Activated naive CD4-positive, alpha-beta T cell treated with anti-CD3 and anti-CD28 coated beads for 36 hours (primary cell): Measurements from ENCODE around the gene MTCH1. TPM values are rescaled to one million over a fixed set of nuclear protein-coding genes. Genes with fewer than 3 reads are reported as not detected.

Experiments used
- CTCF ChIA-PET: fragments of 350-600 bp; sonication (Branson Sonifier 250); formaldehyde crosslinking; loops from one replicate; lab custom pipeline; 2021; ENCODE audit warnings: antibody characterized with exemption; lab: Charles Lee
- DNase-seq: peaks from one replicate; pipeline ENCODE4 v3.0.0-alpha.2; 2020
- H3K27ac Mint-ChIP-seq: one replicate; pipeline ENCODE4 v1.8.0; 2021; ENCODE audit warnings: mild to moderate bottlenecking, mixed read lengths
- H3K27me3 Mint-ChIP-seq: one replicate; pipeline ENCODE4 v1.8.0; 2021; ENCODE audit warnings: low read depth, mixed read lengths
- H3K36me3 Mint-ChIP-seq: one replicate; pipeline ENCODE4 v1.8.0; 2021; ENCODE audit warnings: low read depth, mixed read lengths
- H3K4me1 Mint-ChIP-seq: one replicate; pipeline ENCODE4 v1.8.0; 2021; ENCODE audit warnings: low read depth, mixed read lengths
- H3K4me3 Mint-ChIP-seq: one replicate; pipeline ENCODE4 v1.8.0; 2021; ENCODE audit warnings: mild to moderate bottlenecking, moderate library complexity, mixed read lengths
- H3K9me3 Mint-ChIP-seq: one replicate; pipeline ENCODE4 v1.8.0; 2021; ENCODE audit warnings: mixed read lengths
- intact Hi-C: fragments of 100-400 bp; cut with micrococcal nuclease; formaldehyde crosslinking; loops from one replicate; pipeline ENCODE4 v1.15.1; 2023
- total RNA-seq, 2 experiments: library from RNA; stranded (reverse); gene quantifications; one replicate each; pipeline ENCODE4 v1.2.3, GENCODE V29; 2021

MTCH1 gene
- total RNA-seq, 2 experiments from 2014 or later = 97.4 to 101 TPM

DNA sequence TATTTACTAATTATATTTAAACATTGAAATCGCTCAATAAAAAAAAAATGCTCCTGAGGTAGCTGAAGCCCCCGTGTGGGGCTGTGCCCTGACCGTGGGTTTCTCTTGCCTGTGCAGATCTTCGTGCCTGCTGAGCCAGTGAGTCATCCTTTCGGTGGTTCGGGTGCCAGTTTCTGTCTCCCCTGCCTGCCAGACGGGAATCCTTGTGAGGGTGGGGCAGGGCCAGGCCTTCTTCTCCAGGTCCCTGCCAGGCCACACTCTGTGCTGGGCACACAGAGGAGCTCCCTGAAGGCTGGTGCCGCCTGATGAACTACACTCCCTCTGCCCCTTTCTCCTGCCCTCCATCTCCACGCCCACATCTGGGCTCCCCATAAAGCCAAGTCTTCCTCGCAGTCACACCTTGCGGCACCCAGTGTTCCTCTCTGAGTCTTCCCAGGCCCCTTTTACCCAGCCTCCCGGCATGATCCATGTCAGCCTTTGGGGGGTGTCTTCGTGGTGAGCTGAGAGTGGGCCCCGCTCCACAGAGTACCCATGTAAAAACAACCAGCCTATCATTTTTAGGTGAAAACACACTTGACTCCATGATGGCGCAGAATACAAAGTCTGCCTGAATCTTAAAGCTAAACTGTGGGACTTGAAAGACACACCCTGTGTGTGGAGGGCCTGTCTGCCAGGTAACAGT, 38.8 kb upstream of the MTCH1 start:
- Mint-ChIP-seq H3K9me3 (no peaks in the 10 kb centered on the region), H3K4me1 (peaks cover 53% of the 10 kb centered on the region), H3K36me3 (no peaks in the 10 kb centered on the region), H3K27me3 (no peaks in the 10 kb centered on the region), H3K4me3 (no peak overlapping the region), H3K27ac (peak overlapping the region; percentile 73)
- peak; percentile 82 for DNase-seq
- CTCF ChIA-PET = interaction anchor here (0.6 to 23.0 kb wide), 5 partner anchors 24 to 184 kb away, joined by 3 to 704 read pairs (median 161); partner anchors contain the start of gene PIM1
- intact Hi-C loops = loop anchor here (5.0 kb wide), 1 partner anchor 408 kb away; the partner anchor contains the start of gene CMTR1

- Mint-ChIP-seq H3K27ac (peak overlapping the region; percentile 65), H3K4me1 (peaks cover 61% of the 10 kb centered on the region), H3K36me3 (no peaks in the 10 kb centered on the region), H3K9me3 (no peaks in the 10 kb centered on the region), H3K4me3 (no peak overlapping the region), H3K27me3 (no peaks in the 10 kb centered on the region)
- CTCF ChIA-PET = interaction anchor here (0.6 to 23.0 kb wide), 29 partner anchors 8 to 293 kb away, joined by 3 to 704 read pairs (median 5); partner anchors contain the start of genes C6orf89, PIM1, TBC1D22B and TMEM217
- intact Hi-C loops = loop anchor here (5.0 kb wide), 1 partner anchor 410 kb away; the partner anchor contains the start of gene CMTR1
- DNase-seq = no peak
Measured at GRCh38 chr6:37022135-37022863, 36.3 kb upstream of the MTCH1 start.

DNA sequence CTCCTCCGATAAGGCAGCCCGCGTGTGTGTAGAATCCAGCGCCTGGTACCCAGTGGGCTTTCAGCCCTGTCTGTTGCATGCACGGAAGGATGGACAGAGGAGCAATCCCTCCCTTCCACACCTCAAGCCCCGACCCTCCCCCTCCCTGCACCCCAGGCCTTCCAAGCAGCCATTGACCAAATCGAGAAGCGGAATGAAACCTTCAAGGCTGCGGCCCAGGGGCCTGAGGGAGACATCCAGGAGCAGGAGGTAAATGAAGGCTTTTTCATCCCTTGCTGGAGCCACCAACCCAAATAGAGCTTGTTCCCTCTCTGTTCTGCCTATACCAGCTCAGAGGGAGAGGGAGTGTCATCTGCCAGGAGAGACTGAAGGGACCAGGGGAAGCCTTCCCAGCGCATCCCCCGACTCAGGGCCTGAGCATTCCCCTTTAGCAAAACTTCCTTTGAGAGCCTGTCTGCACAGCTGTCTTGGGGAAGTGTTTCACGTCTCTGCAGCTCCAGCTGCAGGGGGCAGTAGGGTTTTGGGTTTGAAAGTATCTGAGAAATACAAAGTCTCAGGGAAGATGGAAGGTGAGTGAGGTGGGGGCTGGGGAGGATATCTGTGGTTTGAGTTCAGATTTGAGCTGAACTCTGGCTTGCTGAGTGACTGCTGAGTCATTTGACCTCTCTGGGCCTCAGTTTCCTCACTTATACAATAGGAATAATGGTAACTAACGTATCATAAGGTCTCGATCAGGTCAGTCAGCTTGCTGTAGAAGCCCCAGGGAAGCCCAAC, 35.5 kb upstream of the MTCH1 start:
- H3K4me1 Mint-ChIP-seq = peaks cover 61% of the 10 kb centered on the region
- no peaks in the 10 kb centered on the region for H3K27me3 Mint-ChIP-seq
- H3K9me3 Mint-ChIP-seq = no peaks in the 10 kb centered on the region
- no peaks in the 10 kb centered on the region for H3K36me3 Mint-ChIP-seq
- peak overlapping the region; percentile 46 for H3K27ac Mint-ChIP-seq
- DNase-seq = peak; percentile 91
- CTCF ChIA-PET = interaction anchor here (0.6 to 23.0 kb wide), 27 partner anchors 9 to 294 kb away, joined by 3 to 704 read pairs (median 5); partner anchors contain the start of genes C6orf89, PIM1, TBC1D22B and TMEM217
- no peak overlapping the region for H3K4me3 Mint-ChIP-seq
- intact Hi-C loops = loop anchor here (5.0 kb wide), 1 partner anchor 411 kb away; the partner anchor contains the start of gene CMTR1

DNA sequence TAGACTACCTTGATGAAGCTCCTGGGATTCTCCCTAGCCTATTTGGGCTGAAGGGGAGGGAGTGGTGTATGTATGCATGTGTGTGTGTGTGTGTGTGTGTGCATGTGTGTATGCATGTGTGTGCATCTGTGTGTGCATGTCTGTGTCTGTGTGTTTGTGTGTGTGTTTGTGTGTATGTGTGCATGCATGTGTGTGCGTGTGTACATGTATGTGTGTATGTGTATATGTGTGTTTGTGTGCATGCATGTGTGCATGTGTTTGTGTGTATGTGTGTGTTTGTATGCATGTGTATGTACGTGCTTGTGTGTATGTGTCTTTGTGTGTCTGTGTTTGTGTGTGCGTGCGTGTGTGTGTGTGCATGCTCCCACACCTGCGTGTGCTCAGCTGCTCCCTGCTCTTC, 34.8 kb upstream of the MTCH1 start:
- Mint-ChIP-seq H3K9me3 (no peaks in the 10 kb centered on the region), H3K4me1 (peaks cover 58% of the 10 kb centered on the region)

DNA sequence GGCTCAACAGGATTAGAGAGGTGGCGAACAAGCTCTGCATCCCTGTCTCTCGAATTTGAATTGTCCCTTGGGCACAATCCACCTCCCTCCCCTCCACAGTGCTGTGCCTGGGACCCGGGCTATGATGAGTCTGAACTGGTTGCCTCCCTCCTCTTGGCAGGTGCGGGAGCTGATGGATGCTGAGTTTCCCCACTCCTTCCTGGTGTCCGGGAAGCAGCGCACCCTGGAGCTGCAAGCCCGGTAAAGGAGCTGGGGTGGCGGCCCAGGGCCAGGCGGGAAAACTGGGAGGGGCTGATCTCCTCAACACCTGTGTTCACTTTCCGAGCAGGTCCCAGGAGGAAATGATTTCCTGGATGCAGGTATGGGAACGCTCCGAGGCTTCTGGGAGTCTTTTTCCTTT, 34.4 kb upstream of the MTCH1 start:
- H3K4me1 Mint-ChIP-seq = peaks cover 55% of the 10 kb centered on the region
- H3K36me3 Mint-ChIP-seq = no peaks in the 10 kb centered on the region
- intact Hi-C loops = loop anchor here (5.0 kb wide), 1 partner anchor 412 kb away; the partner anchor contains the start of gene CMTR1
- H3K9me3 Mint-ChIP-seq = no peaks in the 10 kb centered on the region
- H3K27me3 Mint-ChIP-seq = no peaks in the 10 kb centered on the region
- CTCF ChIA-PET = interaction anchor here (0.6 to 23.0 kb wide), 20 partner anchors 10 to 295 kb away, joined by 3 to 704 read pairs (median 21); partner anchors contain the start of genes C6orf89, FGD2, PIM1 and PPIL1
- H3K27ac Mint-ChIP-seq = no peak overlapping the region
- H3K4me3 Mint-ChIP-seq = no peak overlapping the region
- no peak for DNase-seq

More for the DNA sequence above, 34.8 kb upstream of the MTCH1 start:
- Mint-ChIP-seq H3K4me3 (no peak overlapping the region), H3K27me3 (no peaks in the 10 kb centered on the region), H3K27ac (no peak overlapping the region), H3K36me3 (no peaks in the 10 kb centered on the region)
- DNase-seq = no peak
- intact Hi-C loops = loop anchor here (5.0 kb wide), 1 partner anchor 411 kb away; the partner anchor contains the start of gene CMTR1
- CTCF ChIA-PET = interaction anchor here (0.6 to 23.0 kb wide), 22 partner anchors 9 to 294 kb away, joined by 3 to 704 read pairs (median 6); partner anchors contain the start of genes PIM1 and PPIL1

- intact Hi-C loops = loop anchor here (5.0 to 10.0 kb wide), 4 partner anchors 237 to 548 kb away; partner anchors contain the start of gene CCDC167
- H3K4me1 Mint-ChIP-seq = peaks cover 44% of the 10 kb centered on the region
- H3K4me3 Mint-ChIP-seq = no peak overlapping the region
- DNase-seq = no peak
- no peaks in the 10 kb centered on the region for H3K36me3 Mint-ChIP-seq
- no peaks in the 10 kb centered on the region for H3K27me3 Mint-ChIP-seq
- H3K9me3 Mint-ChIP-seq = no peaks in the 10 kb centered on the region
- H3K27ac Mint-ChIP-seq = peak overlapping the region; percentile 22
- CTCF ChIA-PET = interaction anchor here (0.7 to 23.0 kb wide), 30 partner anchors 11 to 296 kb away, joined by 3 to 704 read pairs (median 10); partner anchors contain the start of genes C6orf89, FGD2, MTCH1 and PI16
Measured at GRCh38 chr6:37019065-37019450, 33.1 kb upstream of the MTCH1 start.

GRCh38 chr6:37018198-37019064, 32.4 kb upstream of the MTCH1 start:
- H3K36me3 Mint-ChIP-seq = no peaks in the 10 kb centered on the region
- DNase-seq = peak; percentile 97
- no peak overlapping the region for H3K4me3 Mint-ChIP-seq
- H3K27ac Mint-ChIP-seq = peak overlapping the region; percentile 26
- H3K27me3 Mint-ChIP-seq = no peaks in the 10 kb centered on the region
- H3K4me1 Mint-ChIP-seq = peaks cover 38% of the 10 kb centered on the region
- CTCF ChIA-PET = interaction anchor here (0.6 to 23.0 kb wide), 77 partner anchors 12 to 686 kb away, joined by 3 to 704 read pairs (median 4); partner anchors contain the start of genes C6orf89, FGD2, MTCH1 and PI16
- intact Hi-C loops = loop anchor here (1.0 to 10.0 kb wide), 13 partner anchors 32 to 674 kb away; partner anchors contain the start of genes C6orf89, CCDC167 and MTCH1
- H3K9me3 Mint-ChIP-seq = no peaks in the 10 kb centered on the region

GRCh38 chr6:37017606-37018197, 31.7 kb upstream of the MTCH1 start:
- CTCF ChIA-PET = interaction anchor here (0.6 to 23.0 kb wide), 70 partner anchors 11 to 687 kb away, joined by 3 to 704 read pairs (median 4); partner anchors contain the start of genes C6orf89, FGD2, MTCH1 and PI16
- peaks cover 31% of the 10 kb centered on the region for H3K4me1 Mint-ChIP-seq
- no peaks in the 10 kb centered on the region for H3K9me3 Mint-ChIP-seq
- H3K27ac Mint-ChIP-seq = no peak overlapping the region
- no peaks in the 10 kb centered on the region for H3K36me3 Mint-ChIP-seq
- no peaks in the 10 kb centered on the region for H3K27me3 Mint-ChIP-seq
- H3K4me3 Mint-ChIP-seq = no peak overlapping the region
- intact Hi-C loops = loop anchor here (1.0 to 10.0 kb wide), 13 partner anchors 31 to 675 kb away; partner anchors contain the start of genes C6orf89, CCDC167 and MTCH1
- DNase-seq = no peak

DNA sequence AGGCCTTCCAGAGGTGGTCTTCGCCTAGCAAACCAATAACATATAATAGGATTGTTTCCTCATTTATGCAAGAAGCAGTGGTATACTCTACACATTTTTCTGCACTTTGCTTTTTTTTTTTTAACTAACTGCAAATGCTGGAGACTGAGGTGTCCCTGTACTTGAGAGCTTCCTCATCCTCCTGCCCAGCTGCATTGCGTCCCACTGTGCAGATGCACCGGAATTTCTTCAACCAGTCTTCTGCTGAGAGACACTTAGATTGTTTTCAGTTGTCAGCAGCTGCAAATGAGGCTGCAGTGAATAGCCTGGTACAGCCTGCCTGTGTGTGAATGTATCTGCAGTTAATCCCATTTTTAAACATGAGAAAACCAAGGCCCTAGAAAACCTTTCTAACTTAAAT, 31.0 kb upstream of the MTCH1 start:
- peaks cover 24% of the 10 kb centered on the region for H3K4me1 Mint-ChIP-seq
- no peaks in the 10 kb centered on the region for H3K27me3 Mint-ChIP-seq
- no peak for DNase-seq
- no peaks in the 10 kb centered on the region for H3K9me3 Mint-ChIP-seq
- H3K4me3 Mint-ChIP-seq = no peak overlapping the region
- CTCF ChIA-PET = interaction anchor here (0.8 to 23.0 kb wide), 10 partner anchors 13 to 250 kb away, joined by 3 to 704 read pairs (median 58); partner anchors contain the start of genes C6orf89 and PIM1
- no peak overlapping the region for H3K27ac Mint-ChIP-seq
- intact Hi-C loops = loop anchor here (5.0 to 10.0 kb wide), 4 partner anchors 235 to 550 kb away; partner anchors contain the start of gene CCDC167
- no peaks in the 10 kb centered on the region for H3K36me3 Mint-ChIP-seq

GRCh38 chr6:37015532-37015931, 29.5 kb upstream of the MTCH1 start:
- Mint-ChIP-seq H3K4me1 (peaks cover 16% of the 10 kb centered on the region), H3K27ac (no peak overlapping the region), H3K4me3 (no peak overlapping the region), H3K9me3 (no peaks in the 10 kb centered on the region), H3K36me3 (no peaks in the 10 kb centered on the region), H3K27me3 (no peaks in the 10 kb centered on the region)
- no peak for DNase-seq
- CTCF ChIA-PET = interaction anchor here (0.6 to 23.0 kb wide), 5 partner anchors 27 to 233 kb away, joined by 3 to 704 read pairs (median 5); no protein-coding TSS in a partner anchor
- intact Hi-C loops = loop anchor here (5.0 to 10.0 kb wide), 4 partner anchors 233 to 552 kb away; partner anchors contain the start of gene CCDC167
